T-helper 2 cell (primary cell): ENCODE data around the gene MARK1.
"Not testable (repeated sequence)": the region's sequence is repeated elsewhere in the genome, so short reads cannot be mapped to it uniquely, and the experiment has no call there.

Experiments used
- DNase-seq, 5 experiments: peaks; one replicate each; pipeline versions ENCODE4 v3.0.0 to v3.0.0-alpha.2; 2012 to 2022

Gene MARK1

GRCh38 chr1:220631238-220631815, 103.4 kb downstream of the MARK1 start:
- no peak for DNase-seq

GRCh38 chr1:220637759-220638158, 109.8 kb downstream of the MARK1 start:
- DNase-seq, result no peak

- no peak for DNase-seq
These were observed 114.3 kb downstream of the MARK1 start for GRCh38 chr1:220642285-220642684.

- DNase-seq, result no peak
These were observed 125.1 kb downstream of the MARK1 start for GRCh38 chr1:220652995-220653394.

GRCh38 chr1:220655509-220655908, 127.6 kb downstream of the MARK1 start:
- no peak for DNase-seq

- DNase-seq, result no peak
These were observed 128.2 kb downstream of the MARK1 start for GRCh38 chr1:220655961-220656740.

GRCh38 chr1:220666349-220666748, 138.4 kb downstream of the MARK1 start:
- DNase-seq, result no peak

- no peak for DNase-seq
These were observed 141.1 kb downstream of the MARK1 start for GRCh38 chr1:220669005-220669404.

- no peak for DNase-seq
These were observed 142.4 kb downstream of the MARK1 start for GRCh38 chr1:220670365-220670764.

- no peak for DNase-seq
These were observed 146.0 kb downstream of the MARK1 start for GRCh38 chr1:220673921-220674320.

GRCh38 chr1:220677251-220677650, 149.3 kb downstream of the MARK1 start:
- no peak for DNase-seq

GRCh38 chr1:220680085-220680687, 152.2 kb downstream of the MARK1 start:
- DNase-seq, result peak in 1 of 5 experiments; percentile 19

GRCh38 chr1:220681220-220681880, 153.4 kb downstream of the MARK1 start:
- no peak for DNase-seq

GRCh38 chr1:220682901-220683576, 155.1 kb downstream of the MARK1 start:
- no peak for DNase-seq

GRCh38 chr1:220683716-220684115, 155.8 kb downstream of the MARK1 start:
- not testable (repeated sequence) for DNase-seq

GRCh38 chr1:220684890-220685289, 157.0 kb downstream of the MARK1 start:
- no peak for DNase-seq

GRCh38 chr1:220685879-220686278, 157.9 kb downstream of the MARK1 start:
- DNase-seq, result no peak

- DNase-seq, result no peak
These were observed 159.9 kb downstream of the MARK1 start for GRCh38 chr1:220687809-220688208.

GRCh38 chr1:220689666-220690065, 161.7 kb downstream of the MARK1 start:
- no peak for DNase-seq

- DNase-seq, result peak; percentile 27 to 72 (median 61)
These were observed 162.5 kb downstream of the MARK1 start, which contains the start of gene C1orf115 for GRCh38 chr1:220690140-220691052. C1orf115 (plus strand) TSS chr1:220690363; CDS start chr1:220690403, 40 bp downstream.

GRCh38 chr1:220691053-220691684, 163.2 kb downstream of the MARK1 start:
- no peak for DNase-seq
